ENCODE data around the gene WNK2.
"Not testable (repeated sequence)": the region's sequence is repeated elsewhere in the genome, so short reads cannot be mapped to it uniquely, and the experiment has no call there.

Gene WNK2

GRCh38 chr9:93183663-93184431 lies at the start of gene WNK2:
TSS of gene WNK2 (plus strand) at chr9:93184139. CDS start at chr9:93184930, 791 bp downstream.
- Mint-ChIP-seq H3K9me3 (no peaks in the 10 kb centered on the region), H3K4me1 (ENCODE audit: low read depth) (peaks cover 9% of the 10 kb centered on the region), H3K4me3 (peak within 1 kb of the TSS; percentile 64), H3K36me3 (ENCODE audit: low read depth) (no peaks in the 10 kb centered on the region), H3K27ac (no peak within 1 kb of the TSS), H3K27me3 (peaks cover 57% of the 10 kb centered on the region)
- DNase-seq: peak; percentile 75

GRCh38 chr9:93134740-93135444 lies 49.0 kb upstream of the WNK2 start:
- peaks cover 26% of the 10 kb centered on the region for H3K36me3 Mint-ChIP-seq (ENCODE audit: low read depth)
- H3K27ac Mint-ChIP-seq: peak overlapping the region; percentile 90
- no peak for DNase-seq
- H3K9me3 Mint-ChIP-seq: no peaks in the 10 kb centered on the region
- H3K27me3 Mint-ChIP-seq: no peaks in the 10 kb centered on the region
- peaks cover 71% of the 10 kb centered on the region for H3K4me1 Mint-ChIP-seq (ENCODE audit: low read depth)
- peak overlapping the region; percentile 93 for H3K4me3 Mint-ChIP-seq

- peaks cover 66% of the 10 kb centered on the region for H3K4me1 Mint-ChIP-seq (ENCODE audit: low read depth)
- no peaks in the 10 kb centered on the region for H3K27me3 Mint-ChIP-seq
- no peak overlapping the region for H3K27ac Mint-ChIP-seq
- no peak overlapping the region for H3K4me3 Mint-ChIP-seq
- no peaks in the 10 kb centered on the region for H3K9me3 Mint-ChIP-seq
- peaks cover 19% of the 10 kb centered on the region for H3K36me3 Mint-ChIP-seq (ENCODE audit: low read depth)
- no peak for DNase-seq
These were observed 47.9 kb upstream of the WNK2 start for GRCh38 chr9:93136011-93136440.

GRCh38 chr9:93137362-93137761 lies 46.6 kb upstream of the WNK2 start:
- H3K4me1 Mint-ChIP-seq (ENCODE audit: low read depth): peaks cover 60% of the 10 kb centered on the region
- H3K9me3 Mint-ChIP-seq: no peaks in the 10 kb centered on the region
- no peaks in the 10 kb centered on the region for H3K27me3 Mint-ChIP-seq
- no peak for DNase-seq
- H3K4me3 Mint-ChIP-seq: no peak overlapping the region
- H3K27ac Mint-ChIP-seq: no peak overlapping the region
- peaks cover 11% of the 10 kb centered on the region for H3K36me3 Mint-ChIP-seq (ENCODE audit: low read depth)

DNA sequence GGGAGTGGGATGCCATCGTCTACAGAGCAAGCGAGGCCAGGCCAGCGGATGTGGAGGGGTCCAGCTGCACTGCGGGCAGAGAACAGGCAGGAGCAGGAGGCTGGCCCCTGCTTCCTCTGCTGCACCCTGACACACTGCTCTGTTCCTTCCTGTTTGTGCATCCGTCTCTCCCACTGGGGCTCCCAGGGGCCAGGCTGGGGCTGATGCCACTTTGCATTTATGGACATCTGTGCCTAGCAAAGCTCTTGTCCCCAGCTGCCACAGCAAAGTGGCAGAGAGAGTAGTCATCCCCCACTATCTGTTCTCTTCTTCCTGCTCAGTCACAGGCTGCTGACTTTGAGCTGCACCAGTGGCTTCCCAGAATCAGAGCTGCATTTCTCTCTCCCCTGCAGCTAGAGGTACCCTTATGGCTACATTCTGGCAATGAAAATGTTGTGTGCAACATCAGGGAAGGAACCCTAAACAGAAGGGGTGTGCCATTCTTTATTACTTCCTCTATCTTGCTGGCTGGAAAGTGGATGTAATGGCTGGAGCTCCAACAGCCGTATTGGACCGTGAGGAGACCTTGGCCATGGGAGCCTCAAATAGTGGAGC lies 45.7 kb upstream of the WNK2 start:
- no peak for DNase-seq
- Mint-ChIP-seq H3K9me3 (no peaks in the 10 kb centered on the region), H3K4me1 (ENCODE audit: low read depth) (peaks cover 56% of the 10 kb centered on the region), H3K36me3 (ENCODE audit: low read depth) (peaks cover 3% of the 10 kb centered on the region), H3K27ac (peak overlapping the region; percentile 0), H3K27me3 (no peaks in the 10 kb centered on the region), H3K4me3 (no peak overlapping the region)

DNA sequence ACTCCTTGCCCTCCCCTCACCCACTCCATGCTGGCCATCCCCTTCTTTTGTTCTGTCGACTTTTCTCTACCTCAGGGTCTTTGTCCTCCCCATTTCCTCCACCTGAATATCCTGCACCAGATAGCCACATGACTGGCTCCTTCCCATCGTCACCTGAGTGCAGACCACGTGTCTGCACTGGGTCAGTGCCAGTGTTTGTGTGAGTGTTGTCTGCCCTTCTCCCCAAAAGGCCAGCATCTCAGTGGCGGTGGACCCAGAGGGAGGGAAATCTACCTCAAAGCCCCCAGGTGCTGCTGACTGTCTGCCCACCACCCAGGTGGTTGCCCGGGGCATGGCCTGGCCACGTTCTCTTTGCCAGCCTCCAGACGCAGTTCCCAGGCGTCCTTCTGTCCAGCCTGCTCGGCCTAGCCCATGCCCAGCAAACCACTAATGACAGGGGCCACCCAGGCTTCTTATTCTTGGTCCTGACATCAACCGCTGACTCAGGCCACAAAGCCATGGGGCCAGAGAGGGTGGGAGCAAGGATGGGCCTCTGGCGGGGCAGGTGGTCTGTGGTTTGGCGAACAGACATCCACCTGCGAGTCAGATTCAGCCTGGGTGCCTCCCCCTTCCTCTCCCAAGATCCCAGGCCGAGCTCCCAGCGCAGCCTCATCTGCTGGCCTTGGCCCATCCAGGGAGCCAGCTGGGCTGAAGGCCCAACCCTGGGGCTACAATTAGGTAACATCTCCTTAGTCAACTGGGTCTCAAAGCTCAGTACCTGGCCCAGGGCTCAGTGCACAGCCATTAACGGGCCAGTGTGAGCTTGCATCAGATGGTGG lies 44.4 kb upstream of the WNK2 start:
- DNase-seq: no peak
- H3K36me3 Mint-ChIP-seq (ENCODE audit: low read depth): no peaks in the 10 kb centered on the region
- H3K27ac Mint-ChIP-seq: peak overlapping the region; percentile 50
- peaks cover 65% of the 10 kb centered on the region for H3K4me1 Mint-ChIP-seq (ENCODE audit: low read depth)
- H3K27me3 Mint-ChIP-seq: no peaks in the 10 kb centered on the region
- no peak overlapping the region for H3K4me3 Mint-ChIP-seq
- no peaks in the 10 kb centered on the region for H3K9me3 Mint-ChIP-seq

DNA sequence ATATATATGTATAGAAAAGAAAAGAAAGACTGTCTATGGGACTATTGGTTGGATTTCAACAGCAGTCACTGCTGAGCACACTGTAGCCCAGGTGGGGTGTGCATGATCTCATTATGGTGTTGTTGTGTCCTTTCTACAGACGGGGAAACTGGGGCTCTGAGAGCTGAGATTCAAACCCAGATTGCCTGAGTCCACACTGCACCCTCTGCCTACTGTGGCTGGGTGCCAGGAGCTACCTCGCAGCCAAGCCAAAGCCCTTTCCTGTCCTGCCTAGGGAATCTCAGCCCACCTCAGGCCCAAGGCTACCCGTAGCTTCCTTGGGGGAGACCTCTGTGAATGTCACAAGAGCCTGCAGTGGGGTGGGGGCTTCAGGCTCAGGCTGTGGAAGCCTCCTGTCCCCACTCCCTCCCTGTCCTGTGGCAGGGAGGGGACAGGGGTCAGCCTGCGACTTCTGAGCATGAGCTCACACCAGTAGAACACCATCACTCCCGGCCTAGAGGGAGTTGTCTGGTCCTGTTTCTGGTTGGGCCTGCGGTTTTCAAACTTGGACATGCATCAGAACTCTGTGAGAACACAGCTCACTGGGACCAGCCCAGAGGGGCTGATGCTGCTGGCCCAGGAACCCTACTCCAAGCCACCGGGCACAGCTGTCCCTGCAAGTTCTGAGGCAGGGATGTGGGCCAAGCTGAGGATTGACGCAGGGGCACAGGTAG lies 42.0 kb upstream of the WNK2 start:
- H3K4me3 Mint-ChIP-seq: no peak overlapping the region
- no peak overlapping the region for H3K27ac Mint-ChIP-seq
- DNase-seq: no peak
- no peaks in the 10 kb centered on the region for H3K27me3 Mint-ChIP-seq
- peaks cover 65% of the 10 kb centered on the region for H3K4me1 Mint-ChIP-seq (ENCODE audit: low read depth)
- peaks cover 10% of the 10 kb centered on the region for H3K9me3 Mint-ChIP-seq
- H3K36me3 Mint-ChIP-seq (ENCODE audit: low read depth): peaks cover 11% of the 10 kb centered on the region

- Mint-ChIP-seq H3K4me3 (no peak overlapping the region), H3K4me1 (ENCODE audit: low read depth) (peaks cover 65% of the 10 kb centered on the region), H3K9me3 (peaks cover 19% of the 10 kb centered on the region), H3K27ac (peak overlapping the region; percentile 83), H3K27me3 (no peaks in the 10 kb centered on the region), H3K36me3 (ENCODE audit: low read depth) (peaks cover 26% of the 10 kb centered on the region)
- peak; percentile 68 for DNase-seq
These were observed 40.0 kb upstream of the WNK2 start for GRCh38 chr9:93143830-93144530.

GRCh38 chr9:93146696-93147095 lies 37.2 kb upstream of the WNK2 start:
- peaks cover 68% of the 10 kb centered on the region for H3K4me1 Mint-ChIP-seq (ENCODE audit: low read depth)
- peak overlapping the region; percentile 43 for H3K4me3 Mint-ChIP-seq
- H3K27me3 Mint-ChIP-seq: not testable (repeated sequence)
- H3K36me3 Mint-ChIP-seq (ENCODE audit: low read depth): peaks cover 31% of the 10 kb centered on the region
- peak overlapping the region; percentile 89 for H3K27ac Mint-ChIP-seq
- peaks cover 22% of the 10 kb centered on the region for H3K9me3 Mint-ChIP-seq
- peak; percentile 54 for DNase-seq

DNA sequence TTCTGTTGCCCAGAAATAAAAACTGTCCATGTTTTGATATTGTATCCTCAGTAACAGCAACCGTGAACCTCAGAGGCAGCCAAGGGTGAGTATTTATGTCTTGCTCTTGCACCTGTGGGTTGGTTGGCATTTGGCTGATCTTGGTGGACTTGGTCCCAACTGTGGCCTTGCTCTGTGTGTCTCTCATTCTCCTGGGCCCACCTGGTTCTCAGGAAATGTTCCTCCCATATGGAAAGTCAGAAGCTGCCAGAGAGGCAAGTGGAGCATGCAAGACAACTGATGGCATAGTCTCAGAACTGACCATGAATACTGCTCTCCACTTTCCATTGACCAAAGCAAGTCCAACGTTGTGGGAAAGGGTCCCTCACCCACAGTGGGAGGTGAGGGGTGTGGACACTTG lies 36.3 kb upstream of the WNK2 start:
- H3K4me3 Mint-ChIP-seq: no peak overlapping the region
- H3K36me3 Mint-ChIP-seq (ENCODE audit: low read depth): peaks cover 31% of the 10 kb centered on the region
- H3K27ac Mint-ChIP-seq: peak overlapping the region; percentile 57
- H3K9me3 Mint-ChIP-seq: peaks cover 22% of the 10 kb centered on the region
- no peak for DNase-seq
- H3K4me1 Mint-ChIP-seq (ENCODE audit: low read depth): peaks cover 60% of the 10 kb centered on the region
- H3K27me3 Mint-ChIP-seq: no peaks in the 10 kb centered on the region

DNA sequence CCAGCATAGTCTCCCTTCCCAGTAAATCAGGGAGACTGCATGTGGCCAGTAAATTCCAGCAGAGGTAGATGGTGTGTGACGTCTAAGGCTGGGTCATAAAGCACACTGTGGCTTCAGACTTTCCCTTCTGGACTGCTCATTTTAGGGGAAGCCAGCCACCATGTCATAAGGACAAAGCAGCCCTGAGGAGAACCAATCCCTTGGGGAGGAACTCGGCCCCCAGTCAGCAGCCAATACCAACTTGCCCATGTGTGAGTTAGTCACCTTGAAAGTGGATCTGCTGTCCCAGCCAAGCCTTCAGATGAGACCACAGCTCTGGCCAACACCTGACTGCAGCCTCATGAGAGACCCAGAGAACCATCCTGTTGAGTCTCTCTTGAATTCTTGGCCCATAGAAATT lies 35.2 kb upstream of the WNK2 start:
- H3K36me3 Mint-ChIP-seq (ENCODE audit: low read depth): peaks cover 31% of the 10 kb centered on the region
- peaks cover 22% of the 10 kb centered on the region for H3K9me3 Mint-ChIP-seq
- no peaks in the 10 kb centered on the region for H3K27me3 Mint-ChIP-seq
- peaks cover 54% of the 10 kb centered on the region for H3K4me1 Mint-ChIP-seq (ENCODE audit: low read depth)
- peak overlapping the region; percentile 91 for H3K27ac Mint-ChIP-seq
- H3K4me3 Mint-ChIP-seq: peak overlapping the region; percentile 19
- no peak for DNase-seq

DNA sequence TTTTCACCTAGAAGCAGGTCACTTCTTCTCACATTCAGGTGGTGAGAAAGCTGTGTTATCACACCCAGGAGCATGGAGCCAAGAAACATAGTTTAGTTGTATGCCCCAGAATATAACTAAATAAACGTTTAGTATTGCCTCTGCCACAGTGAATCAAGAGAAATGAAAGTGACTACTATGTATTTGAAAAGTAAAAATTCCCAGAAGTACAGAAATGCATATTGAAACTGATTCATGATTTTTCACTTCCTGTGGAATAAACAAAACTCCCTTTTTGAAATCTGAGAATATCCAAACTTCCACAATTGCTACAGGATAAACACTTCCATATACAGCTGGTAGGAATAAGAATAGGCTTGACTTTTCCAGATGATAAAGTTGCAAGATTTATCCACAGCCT lies 34.6 kb upstream of the WNK2 start:
- peaks cover 22% of the 10 kb centered on the region for H3K9me3 Mint-ChIP-seq
- peak overlapping the region; percentile 91 for H3K27ac Mint-ChIP-seq
- H3K4me3 Mint-ChIP-seq: peak overlapping the region; percentile 19
- no peak for DNase-seq
- H3K27me3 Mint-ChIP-seq: no peaks in the 10 kb centered on the region
- peaks cover 31% of the 10 kb centered on the region for H3K36me3 Mint-ChIP-seq (ENCODE audit: low read depth)
- H3K4me1 Mint-ChIP-seq (ENCODE audit: low read depth): peaks cover 48% of the 10 kb centered on the region

DNA sequence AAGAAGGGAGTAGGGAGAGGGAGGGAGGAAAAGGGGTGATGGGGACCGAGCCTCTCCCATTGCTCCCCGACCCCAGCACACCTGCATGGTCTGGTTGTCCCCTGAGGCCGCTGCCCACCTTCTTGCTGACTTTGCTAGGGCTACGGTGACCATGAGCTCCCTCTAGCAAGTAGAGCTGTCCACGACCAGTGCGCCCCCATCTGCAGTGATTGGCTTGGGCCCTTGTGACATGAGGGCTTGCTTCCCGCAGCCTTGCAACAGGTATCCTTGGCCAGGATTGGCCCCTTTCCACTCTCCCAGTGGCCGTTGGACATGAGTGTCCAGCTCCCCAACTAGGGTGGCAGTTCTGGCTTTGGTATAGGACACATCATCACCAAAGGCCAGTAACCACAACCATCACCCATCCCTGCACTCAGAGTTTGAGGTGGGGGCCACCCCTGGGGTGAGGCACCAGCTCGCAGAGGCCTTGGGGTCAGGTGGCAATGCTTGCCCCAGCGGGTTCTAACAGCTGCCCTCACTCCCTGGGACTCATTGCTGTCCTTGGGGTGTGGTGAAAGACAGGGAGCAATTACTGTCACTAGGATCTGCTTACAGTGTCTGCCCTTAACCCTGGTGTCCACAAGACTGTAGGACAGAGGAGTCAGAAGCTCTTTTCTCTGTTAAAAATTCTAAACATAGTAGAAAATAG lies 32.7 kb upstream of the WNK2 start:
- Mint-ChIP-seq H3K36me3 (ENCODE audit: low read depth) (peaks cover 26% of the 10 kb centered on the region), H3K9me3 (peaks cover 18% of the 10 kb centered on the region), H3K4me1 (ENCODE audit: low read depth) (peaks cover 44% of the 10 kb centered on the region), H3K27ac (no peak overlapping the region), H3K4me3 (no peak overlapping the region), H3K27me3 (no peaks in the 10 kb centered on the region)
- no peak for DNase-seq

All from activated T-cell treated with anti-CD3 and anti-CD28 coated beads, Interleukin-2, amount 50 U/mL, for 24 hours (primary cell).